Chondrocyte (in vitro differentiated cells): ENCODE results near the gene TRIP10. TPM values are rescaled to one million over a fixed set of nuclear protein-coding genes. Genes with fewer than 3 reads are reported as not detected.

Source experiments
- DNase-seq: peaks from one replicate; pipeline ENCODE4 v3.0.0; 2021; ENCODE audit warnings: mixed read lengths, low spot score
- H3K27ac Mint-ChIP-seq: one replicate; pipeline ENCODE4 v1.8.0; 2021; ENCODE audit warnings: mild to moderate bottlenecking, moderate library complexity, mixed read lengths; ENCODE audit not compliant: unreplicated experiment
- H3K27me3 Mint-ChIP-seq: 2 replicates; pipeline ENCODE4 v1.8.0; 2021; ENCODE audit warnings: low read depth, mixed read lengths
- H3K36me3 Mint-ChIP-seq: 2 replicates; pipeline ENCODE4 v1.8.0; 2021; ENCODE audit warnings: low read depth, mixed read lengths
- H3K4me1 Mint-ChIP-seq: 2 replicates; pipeline ENCODE4 v1.8.0; 2021; ENCODE audit warnings: low read depth, mild to moderate bottlenecking, mixed read lengths
- H3K4me3 Mint-ChIP-seq: one replicate; pipeline ENCODE4 v1.8.0; 2021; ENCODE audit warnings: mild to moderate bottlenecking, moderate library complexity, mixed read lengths; ENCODE audit not compliant: unreplicated experiment
- H3K9me3 Mint-ChIP-seq: 2 replicates; pipeline ENCODE4 v1.8.0; 2021; ENCODE audit warnings: low read depth, mixed read lengths
- CTCF ChIP-seq: fragments of 200-600 bp; sonication (generic); IDR thresholded peaks from 2 replicates; pipeline ENCODE4 v1.5.0; 2021; ENCODE audit warnings: antibody characterized with exemption, mild to moderate bottlenecking, moderate library complexity
- total RNA-seq: library from RNA; stranded (reverse); gene quantifications from 3 replicates; pipeline ENCODE4 v1.2.1, GENCODE V29; 2021

TRIP10 gene
- total RNA-seq, 1 donor from 2014 or later, result 107 TPM

DNA sequence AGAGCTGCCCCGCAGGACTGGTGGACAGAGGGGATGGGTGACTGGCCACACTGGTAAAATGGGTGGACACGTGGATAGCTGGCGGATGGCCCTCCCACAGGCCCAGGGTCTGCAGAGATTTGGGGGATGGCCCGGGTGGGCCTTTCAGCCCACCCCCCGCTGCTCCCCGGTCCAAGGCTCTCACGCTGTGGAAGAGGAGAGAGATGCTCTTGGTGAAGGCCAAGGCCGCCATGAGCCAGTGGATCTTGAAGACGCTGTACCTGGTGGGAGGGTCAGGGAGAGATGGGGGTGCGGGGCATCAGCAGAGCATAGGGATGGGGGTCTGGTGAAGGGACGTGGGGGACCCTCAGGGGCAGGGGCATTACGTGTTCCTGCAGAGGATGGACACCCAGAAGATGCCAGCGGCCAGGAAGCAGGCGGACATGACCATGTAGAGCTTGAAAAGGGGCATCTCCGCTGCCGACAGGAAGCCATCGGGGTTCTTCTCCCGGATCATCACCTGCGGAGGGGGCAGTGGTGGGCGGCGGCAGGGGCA, 6.6 kb upstream of the TRIP10 start:
- TF ChIP-seq CTCF, result no peak
- Mint-ChIP-seq H3K4me3 (no peak overlapping the region), H3K36me3 (peaks cover 9% of the 10 kb centered on the region), H3K9me3 (no peaks in the 10 kb centered on the region), H3K27me3 (no peaks in the 10 kb centered on the region), H3K27ac (no peak overlapping the region), H3K4me1 (peaks cover 23% of the 10 kb centered on the region)
- DNase-seq, result no peak

DNA sequence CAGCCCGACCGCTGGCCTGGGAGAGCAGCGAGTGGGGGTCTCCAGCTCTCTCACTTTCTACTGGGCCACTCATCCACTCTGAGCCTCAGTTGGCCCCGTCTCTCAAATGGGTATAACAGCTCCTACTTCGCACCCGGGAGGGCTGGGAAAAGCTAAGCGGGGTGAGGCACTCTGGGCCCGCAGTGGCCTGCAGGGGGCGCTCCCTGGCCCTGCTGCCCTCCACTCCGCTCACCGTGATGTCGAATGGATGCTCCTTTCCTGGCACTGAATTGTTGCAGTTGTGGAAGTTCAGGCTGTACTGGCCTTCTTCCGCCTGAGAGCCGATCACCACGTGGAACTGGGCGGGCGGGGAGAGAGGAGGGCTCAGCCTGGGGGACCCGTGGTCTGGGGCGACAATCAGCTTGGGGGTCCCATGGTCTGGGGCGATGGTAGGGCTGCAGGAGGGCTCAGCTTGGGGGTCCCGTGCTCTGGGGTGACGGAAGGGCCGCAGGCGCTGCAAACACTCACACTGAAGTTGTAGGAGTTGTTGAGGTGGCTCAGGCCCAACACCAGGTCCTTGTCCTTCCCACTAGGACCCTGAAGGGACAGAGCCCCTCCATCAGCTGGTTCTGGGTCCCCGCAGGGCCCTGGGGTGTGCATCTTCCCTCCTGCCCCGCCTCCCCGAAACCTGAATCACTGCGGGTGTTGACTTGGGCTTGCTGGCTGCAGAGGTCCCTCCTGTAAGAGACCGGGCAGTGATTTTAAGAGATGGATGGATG, 6.0 kb upstream of the TRIP10 start:
- H3K27me3 Mint-ChIP-seq, result no peaks in the 10 kb centered on the region
- TF ChIP-seq CTCF, result peak; percentile 58
- peaks cover 9% of the 10 kb centered on the region for H3K36me3 Mint-ChIP-seq
- no peak for DNase-seq
- H3K4me3 Mint-ChIP-seq, result no peak overlapping the region
- no peak overlapping the region for H3K27ac Mint-ChIP-seq
- peaks cover 25% of the 10 kb centered on the region for H3K4me1 Mint-ChIP-seq
- H3K9me3 Mint-ChIP-seq, result no peaks in the 10 kb centered on the region

DNA sequence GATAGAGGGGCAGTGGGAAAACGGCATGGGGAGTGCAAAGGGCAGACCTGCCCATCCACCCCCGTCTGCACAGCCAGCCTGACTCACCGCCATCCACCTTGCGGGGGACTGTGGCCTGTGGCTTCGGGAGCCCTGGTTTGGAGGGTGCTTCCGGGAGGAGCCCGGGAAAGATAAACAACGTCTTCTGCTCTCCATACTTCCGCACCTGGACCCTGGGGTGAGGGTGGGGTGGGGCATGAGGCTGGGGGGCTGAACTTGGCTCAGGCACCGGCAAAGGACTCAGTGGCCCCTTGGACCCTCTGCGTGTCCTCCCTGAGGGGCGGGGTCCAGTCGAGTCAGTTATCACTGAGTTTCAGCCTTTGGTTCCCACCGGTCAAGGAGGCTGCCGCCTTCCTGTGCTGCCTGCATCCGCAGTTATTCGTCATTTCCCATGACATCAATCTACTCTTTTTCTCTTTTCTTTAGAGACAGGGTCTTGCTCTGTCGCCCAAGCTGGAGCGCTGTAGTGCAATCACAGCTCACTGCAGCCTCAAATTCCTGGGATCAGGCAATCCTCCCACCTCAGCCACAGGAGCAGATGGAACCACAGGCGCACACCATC, 5.3 kb upstream of the TRIP10 start:
- Mint-ChIP-seq H3K4me3 (no peak overlapping the region), H3K4me1 (peaks cover 31% of the 10 kb centered on the region), H3K9me3 (no peaks in the 10 kb centered on the region), H3K27ac (no peak overlapping the region), H3K27me3 (no peaks in the 10 kb centered on the region), H3K36me3 (peaks cover 9% of the 10 kb centered on the region)
- DNase-seq, result no peak
- no peak for TF ChIP-seq CTCF

DNA sequence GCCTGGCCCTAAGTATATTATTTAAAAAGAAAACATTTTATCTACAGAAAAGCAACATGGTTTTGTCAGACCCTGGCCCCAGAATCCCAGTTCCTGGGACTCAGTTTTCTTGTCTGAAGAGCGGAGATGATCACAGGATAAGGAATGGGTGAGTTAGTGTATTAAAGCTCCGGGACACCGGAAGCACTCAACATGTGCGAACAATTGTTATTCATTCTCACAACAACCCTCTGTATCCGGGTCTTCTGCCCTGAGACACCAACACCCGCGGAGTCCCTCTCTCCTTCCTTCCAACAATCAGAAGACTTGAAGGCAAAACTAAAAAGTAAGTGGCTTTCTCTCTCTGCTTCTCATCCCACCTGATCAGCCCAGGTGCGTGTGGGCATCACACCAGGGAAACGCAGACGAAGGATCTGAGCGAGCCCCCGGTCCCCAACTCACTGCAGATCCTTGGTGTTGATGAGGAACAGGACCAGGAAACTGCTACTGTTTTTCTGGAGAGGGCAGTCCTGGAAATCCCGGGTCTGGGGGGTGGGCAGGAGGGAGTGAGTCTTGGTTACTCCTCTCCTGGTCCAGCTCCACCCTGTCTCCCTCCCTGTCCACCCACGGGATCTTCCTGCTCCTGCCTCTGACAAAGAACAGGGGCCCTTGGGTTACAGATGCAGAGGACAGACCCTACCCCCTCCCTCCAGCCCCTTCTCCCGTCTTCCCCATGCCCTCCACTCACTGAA, 4.1 kb upstream of the TRIP10 start:
- Mint-ChIP-seq H3K27me3 (no peaks in the 10 kb centered on the region), H3K36me3 (peaks cover 7% of the 10 kb centered on the region), H3K4me1 (peaks cover 33% of the 10 kb centered on the region), H3K4me3 (no peak overlapping the region), H3K9me3 (no peaks in the 10 kb centered on the region), H3K27ac (no peak overlapping the region)
- DNase-seq, result no peak
- TF ChIP-seq CTCF, result no peak

- Mint-ChIP-seq H3K4me1 (peaks cover 39% of the 10 kb centered on the region), H3K27ac (peak overlapping the region; percentile 97), H3K36me3 (peaks cover 7% of the 10 kb centered on the region), H3K4me3 (peak overlapping the region; percentile 97), H3K9me3 (no peaks in the 10 kb centered on the region), H3K27me3 (no peaks in the 10 kb centered on the region)
- DNase-seq, result no peak
- TF ChIP-seq CTCF, result peak; percentile 88
These were observed 3.1 kb upstream of the TRIP10 start for GRCh38 chr19:6736169-6736916.
